Vagina (tissue), 2 donors: ENCODE results near the gene STX17.

ENCODE experiments used
- POLR2AphosphoS5 ChIP-seq, 2 donors: sonication (generic); formaldehyde crosslinking; IDR thresholded peaks; one replicate each; pipeline ENCODE4 v1.9.0; 2017; ENCODE audit warnings: antibody characterized with exemption in 2 of 2, mild to moderate bottlenecking in 2 of 2, low read depth in 1 of 2; ENCODE audit not compliant: insufficient read depth in 1 of 2
- TF ChIP-seq, protein P1 (sequence below), 3 experiments: fragments of 450-650 bp in 2 of 3; fragments of 200-600 bp in 1 of 3; sonication (generic) in 1 of 3; IDR thresholded peaks; one replicate each; pipeline ENCODE4 v1.5.1; 2017 to 2019; ENCODE audit warnings: antibody characterized with exemption in 3 of 3, mild to moderate bottlenecking in 2 of 3, moderate library complexity in 2 of 3

DNA sequence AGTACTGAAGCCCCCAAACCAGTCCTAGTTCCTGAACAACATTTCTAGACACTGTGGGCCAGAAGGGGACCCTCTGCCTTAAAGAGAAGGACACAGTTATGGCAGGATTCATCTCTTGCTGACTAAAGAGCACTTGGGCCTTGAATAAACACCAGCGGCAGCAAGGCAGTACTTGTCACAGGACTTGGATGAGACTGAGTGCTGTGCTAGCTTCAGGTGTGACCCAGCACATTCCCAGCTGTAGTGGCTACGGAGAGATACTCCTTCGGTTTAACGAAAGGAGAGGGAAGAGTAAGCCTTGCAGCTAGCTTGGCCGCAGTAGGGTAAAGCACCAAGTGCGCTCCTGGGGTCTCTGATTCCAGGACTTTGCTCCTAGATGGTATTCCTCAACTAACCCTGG is 10.9 kb upstream of the STX17 start:
- TF ChIP-seq, protein P1, sequence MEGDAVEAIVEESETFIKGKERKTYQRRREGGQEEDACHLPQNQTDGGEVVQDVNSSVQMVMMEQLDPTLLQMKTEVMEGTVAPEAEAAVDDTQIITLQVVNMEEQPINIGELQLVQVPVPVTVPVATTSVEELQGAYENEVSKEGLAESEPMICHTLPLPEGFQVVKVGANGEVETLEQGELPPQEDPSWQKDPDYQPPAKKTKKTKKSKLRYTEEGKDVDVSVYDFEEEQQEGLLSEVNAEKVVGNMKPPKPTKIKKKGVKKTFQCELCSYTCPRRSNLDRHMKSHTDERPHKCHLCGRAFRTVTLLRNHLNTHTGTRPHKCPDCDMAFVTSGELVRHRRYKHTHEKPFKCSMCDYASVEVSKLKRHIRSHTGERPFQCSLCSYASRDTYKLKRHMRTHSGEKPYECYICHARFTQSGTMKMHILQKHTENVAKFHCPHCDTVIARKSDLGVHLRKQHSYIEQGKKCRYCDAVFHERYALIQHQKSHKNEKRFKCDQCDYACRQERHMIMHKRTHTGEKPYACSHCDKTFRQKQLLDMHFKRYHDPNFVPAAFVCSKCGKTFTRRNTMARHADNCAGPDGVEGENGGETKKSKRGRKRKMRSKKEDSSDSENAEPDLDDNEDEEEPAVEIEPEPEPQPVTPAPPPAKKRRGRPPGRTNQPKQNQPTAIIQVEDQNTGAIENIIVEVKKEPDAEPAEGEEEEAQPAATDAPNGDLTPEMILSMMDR (IDR thresholded peaks at IDR 0.05) = no peak
- no peak for TF ChIP-seq POLR2AphosphoS5 (IDR thresholded peaks at IDR 0.05; ENCODE audit: insufficient read depth in 1 of 2, low read depth in 1 of 2)
